Right atrium auricular region (tissue), 2 donors: ENCODE results near the gene ARHGEF7. TPM values are rescaled to one million over a fixed set of nuclear protein-coding genes. Genes with fewer than 3 reads are reported as not detected.

Experiments used
- DNase-seq: peaks from one replicate; pipeline ENCODE4 v3.0.0-alpha.2; 2019; ENCODE audit warnings: low spot score
- H3K27ac ChIP-seq, 2 donors: fragments of 200-600 bp; sonication (generic); 1 replicate in 1 of 2; 2 replicates in 1 of 2; pipeline ENCODE4 v1.5.1; 2016 to 2019
- H3K27me3 ChIP-seq, 2 donors: fragments of 200-600 bp; sonication (generic); one replicate each; pipeline versions ENCODE4 v1.5.1 to v1.6.0; 2017 to 2019
- H3K36me3 ChIP-seq: fragments of 200-600 bp; sonication (generic); one replicate; pipeline ENCODE4 v1.5.1; 2016
- H3K4me1 ChIP-seq, 2 donors: fragments of 200-600 bp; sonication (generic); one replicate each; pipeline versions ENCODE4 v1.5.1 to v1.6.0; 2017 to 2019
- H3K4me3 ChIP-seq, 2 donors: fragments of 200-600 bp; sonication (generic); 1 replicate in 1 of 2; 2 replicates in 1 of 2; pipeline ENCODE4 v1.5.1; 2017 to 2019; ENCODE audit warnings: mild to moderate bottlenecking in 1 of 2, moderate library complexity in 1 of 2
- H3K9me3 ChIP-seq, 2 donors: fragments of 200-600 bp; sonication (generic); one replicate each; pipeline ENCODE4 v1.5.1; 2019
- total RNA-seq, 2 donors: library from RNA; depleted of rRNA; stranded (reverse); fragments of >200 nt; gene quantifications; one replicate each; pipeline ENCODE4 v1.1.0, GENCODE V29; 2016
- TF ChIP-seq, protein P1 (sequence below), 2 donors: fragments of 200-600 bp; sonication (generic); IDR thresholded peaks; one replicate each; pipeline ENCODE4 v1.5.1; 2019; ENCODE audit warnings: antibody characterized with exemption in 2 of 2

Gene ARHGEF7
- total RNA-seq, 2 donors from 2014 or later: 27.8 to 36.9 TPM

GRCh38 chr13:111242585-111242984 is 127.5 kb downstream of the ARHGEF7 start:
- peaks cover 23% of the 10 kb centered on the region for H3K36me3 ChIP-seq
- TF ChIP-seq, protein P1, sequence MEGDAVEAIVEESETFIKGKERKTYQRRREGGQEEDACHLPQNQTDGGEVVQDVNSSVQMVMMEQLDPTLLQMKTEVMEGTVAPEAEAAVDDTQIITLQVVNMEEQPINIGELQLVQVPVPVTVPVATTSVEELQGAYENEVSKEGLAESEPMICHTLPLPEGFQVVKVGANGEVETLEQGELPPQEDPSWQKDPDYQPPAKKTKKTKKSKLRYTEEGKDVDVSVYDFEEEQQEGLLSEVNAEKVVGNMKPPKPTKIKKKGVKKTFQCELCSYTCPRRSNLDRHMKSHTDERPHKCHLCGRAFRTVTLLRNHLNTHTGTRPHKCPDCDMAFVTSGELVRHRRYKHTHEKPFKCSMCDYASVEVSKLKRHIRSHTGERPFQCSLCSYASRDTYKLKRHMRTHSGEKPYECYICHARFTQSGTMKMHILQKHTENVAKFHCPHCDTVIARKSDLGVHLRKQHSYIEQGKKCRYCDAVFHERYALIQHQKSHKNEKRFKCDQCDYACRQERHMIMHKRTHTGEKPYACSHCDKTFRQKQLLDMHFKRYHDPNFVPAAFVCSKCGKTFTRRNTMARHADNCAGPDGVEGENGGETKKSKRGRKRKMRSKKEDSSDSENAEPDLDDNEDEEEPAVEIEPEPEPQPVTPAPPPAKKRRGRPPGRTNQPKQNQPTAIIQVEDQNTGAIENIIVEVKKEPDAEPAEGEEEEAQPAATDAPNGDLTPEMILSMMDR (IDR thresholded peaks at IDR 0.05): no peak
- H3K4me3 ChIP-seq: no peak overlapping the region
- H3K4me1 ChIP-seq: peaks cover 0 to under 1% of the 10 kb centered on the region in 2 donors
- H3K27me3 ChIP-seq: no peaks in the 10 kb centered on the region
- H3K9me3 ChIP-seq: no peaks in the 10 kb centered on the region
- H3K27ac ChIP-seq: no peak overlapping the region
- DNase-seq: no peak

DNA sequence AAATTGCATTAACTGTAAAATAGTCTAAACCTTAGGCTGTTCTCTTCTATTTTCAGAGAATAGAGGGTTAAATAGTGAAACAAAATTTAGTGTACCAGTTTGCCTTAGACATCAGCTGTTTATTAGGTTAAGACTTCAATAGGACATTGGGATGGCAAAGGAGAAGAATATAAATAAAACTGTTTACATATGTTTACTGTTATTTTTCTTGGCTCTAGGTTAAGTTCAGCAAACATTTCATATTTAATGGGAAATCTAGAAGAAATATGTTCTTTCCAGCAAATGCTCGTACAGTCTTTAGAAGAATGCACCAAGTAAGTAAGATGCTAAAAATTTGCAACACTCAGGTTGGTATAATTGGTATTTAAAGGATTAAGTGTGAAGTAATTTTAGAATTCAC is 128.9 kb downstream of the ARHGEF7 start:
- no peak for DNase-seq
- no peaks in the 10 kb centered on the region for H3K9me3 ChIP-seq
- peaks cover 29% of the 10 kb centered on the region for H3K36me3 ChIP-seq
- peaks cover 0 to 14% of the 10 kb centered on the region in 2 donors for H3K4me1 ChIP-seq
- no peaks in the 10 kb centered on the region for H3K27me3 ChIP-seq
- no peak overlapping the region for H3K4me3 ChIP-seq
- TF ChIP-seq, protein P1 (IDR thresholded peaks at IDR 0.05): no peak
- H3K27ac ChIP-seq: no peak overlapping the region

- Histone ChIP-seq H3K4me3 (no peak overlapping the region), H3K27ac (no peak overlapping the region), H3K4me1 (peaks cover 0 to 32% of the 10 kb centered on the region in 2 donors), H3K9me3 (no peaks in the 10 kb centered on the region), H3K36me3 (peaks cover 29% of the 10 kb centered on the region), H3K27me3 (no peaks in the 10 kb centered on the region)
- no peak for DNase-seq
- TF ChIP-seq, protein P1 (IDR thresholded peaks at IDR 0.05): no peak
Measured at GRCh38 chr13:111245576-111246384, 130.7 kb downstream of the ARHGEF7 start.

GRCh38 chr13:111247552-111247951 is 132.4 kb downstream of the ARHGEF7 start:
- no peak for DNase-seq
- TF ChIP-seq, protein P1 (IDR thresholded peaks at IDR 0.05): no peak
- H3K27ac ChIP-seq: peak overlapping the region; percentile 73 to 84
- H3K9me3 ChIP-seq: no peaks in the 10 kb centered on the region
- no peak overlapping the region for H3K4me3 ChIP-seq
- H3K36me3 ChIP-seq: peaks cover 21% of the 10 kb centered on the region
- peaks cover 0 to 49% of the 10 kb centered on the region in 2 donors for H3K4me1 ChIP-seq
- no peaks in the 10 kb centered on the region for H3K27me3 ChIP-seq

DNA sequence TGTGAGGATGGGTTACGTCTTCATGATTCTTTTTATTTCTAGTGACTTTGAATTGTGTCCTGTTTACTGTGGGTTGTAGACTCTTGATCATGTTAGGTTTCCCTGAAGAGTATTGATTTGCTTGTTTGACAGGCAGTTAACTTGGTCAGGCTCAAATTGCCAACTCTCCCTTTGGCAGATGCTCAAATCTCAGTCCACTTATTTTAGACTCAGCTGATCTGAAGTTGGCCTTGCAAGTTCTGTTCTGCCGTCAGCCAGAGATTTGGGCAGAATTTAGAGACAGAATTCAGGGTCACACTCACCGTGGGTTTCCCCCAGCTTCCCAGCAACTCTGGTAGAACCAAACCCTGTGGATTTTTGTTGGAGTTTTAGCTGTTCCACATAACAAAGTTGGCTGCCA is 133.7 kb downstream of the ARHGEF7 start:
- TF ChIP-seq, protein P1 (IDR thresholded peaks at IDR 0.05): no peak
- H3K4me1 ChIP-seq: peaks cover 0 to 61% of the 10 kb centered on the region in 2 donors
- H3K27me3 ChIP-seq: no peaks in the 10 kb centered on the region
- peak overlapping the region; percentile 73 to 84 for H3K27ac ChIP-seq
- peaks cover 21% of the 10 kb centered on the region for H3K36me3 ChIP-seq
- no peak overlapping the region for H3K4me3 ChIP-seq
- no peak for DNase-seq
- H3K9me3 ChIP-seq: no peaks in the 10 kb centered on the region
